MM.1S (cell line): ENCODE measurements around the gene IRF6.
A peak's percentile ranks its signal among the peaks of the same experiment; 100 is the strongest.

Experiments
- DNase-seq: peaks from one replicate; pipeline ENCODE4 v3.0.0-alpha.2; 2015
- H2AFZ ChIP-seq: fragments of 300-600 bp; sonication (generic); 2 replicates; pipeline ENCODE4 v1.6.0; 2016; ENCODE audit warnings: antibody characterized with exemption, low read length
- H3F3A ChIP-seq: fragments of 300-600 bp; sonication (generic); 2 replicates; pipeline ENCODE4 v1.6.1; 2016; ENCODE audit warnings: mild to moderate bottlenecking, antibody characterized with exemption, low read length, moderate library complexity, mixed read lengths; ENCODE audit not compliant: insufficient read depth
- H3K27ac ChIP-seq: fragments of 300-600 bp; sonication (generic); 2 replicates; pipeline ENCODE4 v1.5.1; 2016; ENCODE audit warnings: mild to moderate bottlenecking, low read length
- H3K27me3 ChIP-seq: fragments of 300-600 bp; sonication (generic); replicated peaks from 2 replicates; pipeline ENCODE4 v1.6.0; 2016; ENCODE audit warnings: low read length; ENCODE audit not compliant: insufficient read depth
- H3K36me3 ChIP-seq: fragments of 300-600 bp; sonication (generic); replicated peaks from 2 replicates; pipeline ENCODE4 v1.6.1; 2016; ENCODE audit warnings: mild to moderate bottlenecking, low read length, mixed read lengths; ENCODE audit not compliant: insufficient read depth
- H3K4me1 ChIP-seq: fragments of 300-600 bp; sonication (generic); 2 replicates; pipeline ENCODE4 v1.6.1; 2016; ENCODE audit warnings: low read length, mixed read lengths
- H3K4me2 ChIP-seq: fragments of 300-600 bp; sonication (generic); 2 replicates; pipeline ENCODE4 v1.6.0; 2016; ENCODE audit warnings: low read depth, low read length
- H3K4me3 ChIP-seq: fragments of 300-600 bp; sonication (generic); 2 replicates; pipeline ENCODE4 v1.5.1; 2016; ENCODE audit warnings: low read length, mixed read lengths
- H3K79me2 ChIP-seq: fragments of 300-600 bp; sonication (generic); 2 replicates; pipeline ENCODE4 v1.6.1; 2016; ENCODE audit warnings: mixed run types, low read length, mixed read lengths
- H3K9ac ChIP-seq: fragments of 300-600 bp; sonication (generic); 2 replicates; pipeline ENCODE4 v1.6.1; 2016; ENCODE audit warnings: low read length, mixed read lengths
- H3K9me2 ChIP-seq: fragments of 300-600 bp; sonication (generic); replicated peaks from 2 replicates; pipeline ENCODE4 v1.6.1; 2016; ENCODE audit warnings: mild to moderate bottlenecking, low read length, mixed read lengths; ENCODE audit not compliant: insufficient read depth
- H3K9me3 ChIP-seq: fragments of 300-600 bp; sonication (generic); replicated peaks from 2 replicates; pipeline ENCODE4 v1.6.1; 2016; ENCODE audit warnings: mild to moderate bottlenecking, low read length, mixed read lengths; ENCODE audit not compliant: insufficient read depth
- H4K20me1 ChIP-seq: fragments of 300-600 bp; sonication (generic); 2 replicates; pipeline ENCODE4 v1.6.1; 2016; ENCODE audit warnings: mild to moderate bottlenecking, low read length, moderate library complexity, mixed read lengths; ENCODE audit not compliant: insufficient read depth
- CTCF ChIP-seq: fragments of 300-600 bp; sonication (generic); IDR thresholded peaks from 2 replicates; pipeline ENCODE4 v1.5.1; 2016; ENCODE audit warnings: antibody characterized with exemption, low read length, mixed read lengths
- EZH2 ChIP-seq: fragments of 300-600 bp; sonication (generic); optimal IDR thresholded peaks from 2 replicates; pipeline ENCODE3; 2017; ENCODE audit warnings: low read depth, mild to moderate bottlenecking, antibody characterized with exemption, low read length, mixed read lengths
- EZH2phosphoT487 ChIP-seq: fragments of 300-600 bp; sonication (generic); IDR thresholded peaks from 2 replicates; pipeline ENCODE4 v1.6.1; 2018; ENCODE audit warnings: antibody characterized with exemption, low read length

The IRF6 gene

GRCh38 chr1:209770636-209771415, 35.1 kb downstream of the IRF6 start:
- no peak for TF ChIP-seq EZH2phosphoT487
- TF ChIP-seq CTCF = no peak
- TF ChIP-seq EZH2 = no peak
- peak overlapping the region; percentile 75 for H3K4me2 ChIP-seq

GRCh38 chr1:209769971-209770370, 36.0 kb downstream of the IRF6 start:
- peak overlapping the region; percentile 92; the same call in 1 of the 2 replicates for H3K27ac ChIP-seq

More at GRCh38 chr1:209770636-209771415, 35.1 kb downstream of the IRF6 start:
- no peak for DNase-seq
- peaks cover 20% of the 10 kb centered on the region for H3K79me2 ChIP-seq
- no peak overlapping the region for H3K9ac ChIP-seq
- H3K9me2 ChIP-seq = no peaks in the 10 kb centered on the region
- peaks cover 38% of the 10 kb centered on the region for H3F3A ChIP-seq
- H3K36me3 ChIP-seq = peaks cover 9% of the 10 kb centered on the region; the same call in 1 of the 2 replicates
- H4K20me1 ChIP-seq = no peaks in the 10 kb centered on the region
- H3K27ac ChIP-seq = no peak overlapping the region
- H3K27me3 ChIP-seq = no peaks in the 10 kb centered on the region
- no peak overlapping the region for H3K4me3 ChIP-seq
- H2AFZ ChIP-seq = no peak overlapping the region
- H3K9me3 ChIP-seq = no peaks in the 10 kb centered on the region
- H3K4me1 ChIP-seq = peaks cover 53% of the 10 kb centered on the region

GRCh38 chr1:209769171-209769904, 36.6 kb downstream of the IRF6 start:
- peak overlapping the region; percentile 92 for H3K27ac ChIP-seq
- peaks cover 46% of the 10 kb centered on the region for H3K4me1 ChIP-seq
- H3K9me3 ChIP-seq = no peaks in the 10 kb centered on the region
- peak overlapping the region; percentile 80 for H3K9ac ChIP-seq
- no peak for TF ChIP-seq CTCF
- no peak for TF ChIP-seq EZH2
- no peak for TF ChIP-seq EZH2phosphoT487
- peak overlapping the region; percentile 75 for H3K4me2 ChIP-seq
- H3K4me3 ChIP-seq = peak overlapping the region; percentile 60
- H3F3A ChIP-seq = peaks cover 42% of the 10 kb centered on the region
- no peaks in the 10 kb centered on the region; the same call in 1 of the 2 replicates for H3K36me3 ChIP-seq
- DNase-seq = peak; percentile 87
- peak overlapping the region; percentile 28 for H2AFZ ChIP-seq
- H4K20me1 ChIP-seq = no peaks in the 10 kb centered on the region
- H3K79me2 ChIP-seq = peaks cover 20% of the 10 kb centered on the region
- H3K9me2 ChIP-seq = no peaks in the 10 kb centered on the region
- no peaks in the 10 kb centered on the region for H3K27me3 ChIP-seq

More at GRCh38 chr1:209769971-209770370, 36.0 kb downstream of the IRF6 start:
- H3K36me3 ChIP-seq = peaks cover under 1% of the 10 kb centered on the region; the same call in 1 of the 2 replicates
- H2AFZ ChIP-seq = peak overlapping the region; percentile 20; the same call in 1 of the 2 replicates
- peaks cover 52% of the 10 kb centered on the region for H3K4me1 ChIP-seq
- no peaks in the 10 kb centered on the region for H3K9me2 ChIP-seq
- no peaks in the 10 kb centered on the region for H3K27me3 ChIP-seq
- peak overlapping the region; percentile 80; the same call in 1 of the 2 replicates for H3K9ac ChIP-seq
- no peaks in the 10 kb centered on the region for H3K9me3 ChIP-seq
- H3K79me2 ChIP-seq = peaks cover 20% of the 10 kb centered on the region
- no peaks in the 10 kb centered on the region for H4K20me1 ChIP-seq
- H3F3A ChIP-seq = peaks cover 42% of the 10 kb centered on the region
- TF ChIP-seq CTCF = no peak
- no peak for TF ChIP-seq EZH2
- no peak for TF ChIP-seq EZH2phosphoT487
- no peak for DNase-seq
- peak overlapping the region; percentile 75 for H3K4me2 ChIP-seq
- peak overlapping the region; percentile 60 for H3K4me3 ChIP-seq
